K562 (cell line): ENCODE results near the gene SLC35G3. TPM values are rescaled to one million over a fixed set of nuclear protein-coding genes. Genes with fewer than 3 reads are reported as not detected.

Source experiments
- ATAC-seq: fragments of 200-7000 bp; cut with Tn5 transposase; 3 replicates; pipeline ENCODE4 v1.9.1; 2020; ENCODE audit warnings: moderate library complexity
- BruUV-seq: library from RNA; stranded (reverse); fragments of 400-500 nt; replicated peaks from 2 replicates; lab custom pipeline; 2021; lab: Mats Ljungman, UMichigan
- CTCF ChIA-PET: fragments of 300-600 bp; formaldehyde crosslinking; extraction: SDS; loops from one replicate; lab custom pipeline; 2021; ENCODE audit warnings: low intra/inter-chr PET ratio; lab: Yijun Ruan, JAX
- POLR2A ChIA-PET: fragments of 300-600, 350-650 bp; sonication (Branson Sonifier 250); formaldehyde crosslinking; extraction: SDS; loops from one replicate; lab custom pipeline; 2021; ENCODE audit warnings: antibody characterized with exemption, inconsistent platforms; lab: Yijun Ruan, JAX
- DNase-seq, 4 experiments: peaks; one replicate each; pipeline versions ENCODE4 v3.0.0 to v3.0.0-alpha.2; 2011 to 2018; ENCODE audit warnings: low spot score in 3 of 4, mixed read lengths in 3 of 4; ENCODE audit errors: extremely low read depth in 1 of 4
- FAIRE-seq: peaks from 2 replicates; lab custom pipeline; 2011; peaks lifted over from hg19 to GRCh38; lab: Jason Lieb, UNC
- H2AFZ ChIP-seq: 2 replicates; pipeline ENCODE4 v1.6.0; 2011; ENCODE audit warnings: low read depth, low read length, control low read depth, inconsistent platforms
- H3K27ac ChIP-seq: fragments of 200-600 bp; 3 replicates; pipeline ENCODE4 v1.8.0; 2011; ENCODE audit warnings: low read depth, mild to moderate bottlenecking, control low read depth, inconsistent platforms, low read length, moderate library complexity, mixed read lengths; ENCODE audit errors: extremely low read depth
- H3K27me3 ChIP-seq, 2 experiments: fragments of 300-600 bp in 1 of 2; 2 replicates in 1 of 2; 3 replicates in 1 of 2; pipeline versions ENCODE4 v1.6.0 to v1.8.0; 2011; ENCODE audit warnings: inconsistent platforms in 2 of 2, low read length in 2 of 2, mild to moderate bottlenecking in 1 of 2, mixed read lengths in 1 of 2, moderate library complexity in 1 of 2; ENCODE audit not compliant: control insufficient read depth in 2 of 2, insufficient read depth in 2 of 2
- H3K36me3 ChIP-seq: fragments of 300-600 bp; 3 replicates; pipeline ENCODE4 v1.8.0; 2011; ENCODE audit warnings: mild to moderate bottlenecking, low read length, inconsistent platforms; ENCODE audit not compliant: control insufficient read depth, insufficient read depth
- H3K4me1 ChIP-seq, 2 experiments: fragments of 200-600 bp in 1 of 2; replicated peaks in 1 of 2; 2 replicates in 1 of 2; 3 replicates in 1 of 2; pipeline versions ENCODE4 v1.5.1 to v1.8.0; 2011; ENCODE audit warnings: inconsistent platforms in 2 of 2, low read length in 2 of 2, mild to moderate bottlenecking in 1 of 2, mixed read lengths in 1 of 2, moderate library complexity in 1 of 2; ENCODE audit not compliant: control insufficient read depth in 2 of 2, insufficient read depth in 2 of 2
- H3K4me2 ChIP-seq: 2 replicates; pipeline ENCODE4 v1.6.1; 2011; ENCODE audit warnings: low read length, control low read depth, inconsistent platforms, mixed read lengths; ENCODE audit not compliant: insufficient read depth
- H3K4me3 ChIP-seq: fragments of 200-600 bp; sonication (generic), shearing (Covaris generic); 2 replicates; pipeline ENCODE4 v1.5.1; 2016; ENCODE audit warnings: control low read depth, inconsistent platforms
- H3K79me2 ChIP-seq: fragments of 200-600 bp; 3 replicates; pipeline ENCODE4 v1.8.0; 2011; ENCODE audit warnings: low read length, inconsistent platforms; ENCODE audit not compliant: control insufficient read depth, insufficient read depth
- H3K9ac ChIP-seq, 2 experiments: 2 replicates each; pipeline versions ENCODE4 v1.6.0 to v1.6.1; 2011; ENCODE audit warnings: low read depth in 2 of 2, low read length in 2 of 2, control low read depth in 1 of 2, inconsistent platforms in 1 of 2, mild to moderate bottlenecking in 1 of 2, mixed read lengths in 1 of 2; ENCODE audit not compliant: insufficient read depth in 1 of 2
- H3K9me1 ChIP-seq: one replicate; pipeline ENCODE4 v1.6.0; 2011; ENCODE audit warnings: inconsistent platforms, mild to moderate bottlenecking, low read length, moderate library complexity; ENCODE audit not compliant: control insufficient read depth, insufficient read depth
- H3K9me3 ChIP-seq: replicated peaks from 2 replicates; pipeline ENCODE4 v1.5.1; 2011; ENCODE audit warnings: low read depth, low read length, inconsistent platforms; ENCODE audit not compliant: control insufficient read depth, insufficient read depth
- H4K20me1 ChIP-seq: replicated peaks from 2 replicates; pipeline ENCODE4 v1.6.1; 2011; ENCODE audit warnings: low read length, inconsistent platforms, mixed read lengths; ENCODE audit not compliant: control insufficient read depth, insufficient read depth
- ADNP ChIP-seq: fragments of 200-800 bp; sonication (Bioruptor generic); IDR thresholded peaks from 2 replicates; pipeline ENCODE4 v1.6.1; 2016; ENCODE audit warnings: missing genetic modification characterization, missing compliant biosample characterization
- DPF2 ChIP-seq: fragments of 450-650 bp; IDR thresholded peaks from 2 replicates; pipeline ENCODE4 v1.6.1; 2016
- HNRNPLL ChIP-seq: fragments of 200-400 bp; formaldehyde crosslinking; IDR thresholded peaks from 2 replicates; pipeline ENCODE4 v1.6.1; 2017; ENCODE audit warnings: low read length, low read depth, mild to moderate bottlenecking; ENCODE audit not compliant: poor library complexity, severe bottlenecking
- RB1 ChIP-seq: fragments of 450-650 bp; IDR thresholded peaks from 2 replicates; pipeline ENCODE4 v1.6.1; 2017; ENCODE audit warnings: low read depth, mild to moderate bottlenecking
- RBM22 ChIP-seq: fragments of 200-400 bp; formaldehyde crosslinking; IDR thresholded peaks from 2 replicates; pipeline ENCODE4 v1.6.1; 2018; ENCODE audit warnings: low read length, low read depth; ENCODE audit not compliant: poor library complexity, severe bottlenecking
- SREBF1 ChIP-seq: fragments of 150-350 bp; IDR thresholded peaks from 2 replicates; pipeline ENCODE4 v1.6.1; 2014; ENCODE audit warnings: antibody characterized with exemption, low read depth, low read length, borderline replicate concordance
- SRSF9 ChIP-seq: fragments of 200-400 bp; formaldehyde crosslinking; IDR thresholded peaks from 2 replicates; pipeline ENCODE4 v1.6.1; 2017; ENCODE audit warnings: low read depth, low read length, borderline replicate concordance
- TRIM24 ChIP-seq, 2 experiments: fragments of 450-650 bp; IDR thresholded peaks; 2 replicates each; pipeline ENCODE4 v1.6.1; 2016
- ZNF232 ChIP-seq: sonication (generic); formaldehyde crosslinking; IDR thresholded peaks from 2 replicates; pipeline ENCODE4 v1.8.0; 2022; ENCODE audit warnings: mild to moderate bottlenecking, missing genetic modification reagents
- WGBS: fragments of 100-300 bp; shearing (Covaris generic); methylation state at CpG from one replicate; pipeline ENCODE4 v1.1.6; 2016; ENCODE audit warnings: low coverage, mixed read lengths; ENCODE audit not compliant: insufficient coverage; ENCODE audit errors: missing lambda C conversion rate; 5-methylcytosine and 5-hydroxymethylcytosine counted together
- in situ Hi-C: fragments of 300-500 bp; cut with MboI; formaldehyde crosslinking; loops from 4 replicates; pipeline ENCODE4 v1.15.0; 2018; ENCODE audit warnings: inconsistent platforms, mixed read lengths
- intact Hi-C: fragments of 100-400 bp; cut with micrococcal nuclease; formaldehyde crosslinking; loops from 2 replicates; pipeline ENCODE4 v1.14.2; 2022
- polyA plus RNA-seq, 8 experiments: library from polyadenylated mRNA; depleted of rRNA in 4 of 8; stranded (reverse) in 5 of 8; unstranded in 3 of 8; fragments of >200 nt; fragmentation: Nextera tagmentation in 2 of 8; fragmentation: Illumina TruSeq in 1 of 8; extraction: Ambion mirVana in 2 of 8; extraction: Trizol in 1 of 8; gene quantifications; 2 replicates each; pipeline versions ENCODE4 v1.2.1 to v1.2.3, GENCODE V29; 2011 to 2014; ENCODE audit warnings: inconsistent platforms in 1 of 8, missing spikeins in 1 of 8
- total RNA-seq, 7 experiments: library from RNA; depleted of rRNA in 6 of 7; stranded (reverse); fragments of >200 nt in 6 of 7; fragmentation: Illumina TruSeq in 2 of 7; extraction: Trizol in 2 of 7; gene quantifications; 2 replicates each; pipeline versions ENCODE4 v1.2.1 to v1.2.3, GENCODE V29; 2011 to 2021; ENCODE audit warnings: low replicate concordance in 1 of 7

Gene SLC35G3
- total and polyA plus RNA-seq, 9 of the 15 experiments (the other 6 are each of a cell fraction or from before 2014, with no cell fraction given) = not detected

- Histone ChIP-seq H3K9me1 (no peaks in the 10 kb centered on the region), H4K20me1 (no peaks in the 10 kb centered on the region), H3K27me3 (peaks cover 0 to 7% of the 10 kb centered on the region in 2 experiments; a peak in 2 of 5 replicates), H3K79me2 (no peaks in the 10 kb centered on the region), H3K9ac (no peak overlapping the region), H2AFZ (no peak overlapping the region), H3K4me2 (no peak overlapping the region), H3K27ac (no peak overlapping the region), H3K9me3 (no peaks in the 10 kb centered on the region), H3K4me3 (no peak overlapping the region), H3K36me3 (no peaks in the 10 kb centered on the region), H3K4me1 (no peaks in the 10 kb centered on the region)
- WGBS = 0% methylated on average over 5 of the region's 5 CpGs
- POLR2A ChIA-PET = interaction anchor here (0.5 kb wide), 1 partner anchor 818 kb away, joined by 3 read pairs; no protein-coding TSS in a partner anchor
- ATAC-seq (no peak), DNase-seq (no peak), FAIRE-seq (no peak)
- TF ChIP-seq TRIM24 (IDR thresholded peaks at IDR 0.05) = no peak
- no peak for TF ChIP-seq ZNF232
- no peak for TF ChIP-seq SREBF1
- no peak for TF ChIP-seq HNRNPLL
- TF ChIP-seq RBM22 = no peak
- in situ Hi-C loops = no loop called here
- CTCF ChIA-PET = no interaction called here
- no TSS peak for BruUV-seq
- intact Hi-C loops = no loop called here
Observed at GRCh38 chr17:35236821-35237220, 42.6 kb upstream of the SLC35G3 start.

- Histone ChIP-seq H3K4me2 (no peak overlapping the region), H3K9me3 (no peaks in the 10 kb centered on the region), H2AFZ (no peak overlapping the region), H3K9ac (no peak overlapping the region), H3K4me3 (no peak overlapping the region), H3K4me1 (no peaks in the 10 kb centered on the region), H3K36me3 (no peaks in the 10 kb centered on the region), H4K20me1 (no peaks in the 10 kb centered on the region), H3K79me2 (no peaks in the 10 kb centered on the region), H3K27ac (no peak overlapping the region), H3K27me3 (no peaks in the 10 kb centered on the region; a peak in 1 of 5 replicates), H3K9me1 (no peaks in the 10 kb centered on the region)
- TF ChIP-seq SRSF9 (no peak), ADNP (tag) (no peak), RB1 (no peak), DPF2 (no peak)
- ChIA-PET CTCF (no interaction called here), POLR2A (no interaction called here)
- BruUV-seq = no TSS peak
- ATAC-seq (no peak), DNase-seq (no peak), FAIRE-seq (no peak)
- in situ Hi-C loops = no loop called here
- WGBS = 3% methylated on average over 2 of the region's 2 CpGs
- intact Hi-C loops = no loop called here
Observed at GRCh38 chr17:35235917-35236316, 41.7 kb upstream of the SLC35G3 start.
